NOMO-1 (cell line): ENCODE results near the gene NUTM2B.
"Not testable (repeated sequence)": the region's sequence is repeated elsewhere in the genome, so short reads cannot be mapped to it uniquely, and the experiment has no call there.

Experiments used
- DNase-seq, 2 experiments: peaks; one replicate each; lab custom pipeline; 2025; ENCODE audit not compliant: unreplicated experiment in 2 of 2; lab: John Stamatoyannopoulos, UW

The NUTM2B gene

DNA sequence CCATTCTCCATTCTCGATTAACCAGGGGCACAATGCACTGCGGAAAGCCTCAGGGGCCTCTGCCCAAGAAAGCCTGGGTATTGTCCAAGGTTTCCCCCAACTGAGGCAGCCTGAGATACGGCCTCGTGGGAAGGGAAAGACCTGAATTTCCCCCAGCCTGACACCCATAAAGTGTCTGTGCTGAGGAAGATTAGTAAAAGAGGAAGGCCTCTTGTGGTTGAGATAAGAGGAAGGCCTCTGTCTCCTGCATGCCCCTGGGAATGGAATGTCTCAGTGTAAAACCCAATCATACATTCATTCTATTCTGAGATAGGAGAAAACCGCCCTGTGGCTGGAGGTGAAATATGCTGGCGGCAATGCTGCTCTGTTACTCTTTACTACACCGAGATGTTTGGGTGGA is 41.8 kb downstream of the NUTM2B start:
- DNase-seq = not testable (repeated sequence)

DNA sequence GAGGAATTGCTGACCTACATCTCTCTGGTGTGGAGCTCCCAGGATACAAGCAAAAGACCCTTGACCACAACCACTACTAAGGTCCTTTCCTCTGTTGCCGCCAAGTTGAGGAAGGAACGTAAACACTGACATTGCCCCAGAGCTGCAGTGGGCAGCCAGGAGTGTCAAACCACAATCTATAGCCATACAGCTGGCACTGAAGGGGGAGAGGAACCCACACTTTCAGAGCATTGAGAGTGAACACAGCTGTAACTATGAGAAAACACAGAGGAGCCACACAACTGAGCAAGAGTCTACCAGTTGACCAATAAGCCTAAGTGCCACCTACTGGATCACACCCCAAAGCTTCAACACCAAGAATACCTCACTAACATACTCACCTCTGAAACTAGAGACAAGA is 45.5 kb downstream of the NUTM2B start:
- not testable (repeated sequence) for DNase-seq

DNA sequence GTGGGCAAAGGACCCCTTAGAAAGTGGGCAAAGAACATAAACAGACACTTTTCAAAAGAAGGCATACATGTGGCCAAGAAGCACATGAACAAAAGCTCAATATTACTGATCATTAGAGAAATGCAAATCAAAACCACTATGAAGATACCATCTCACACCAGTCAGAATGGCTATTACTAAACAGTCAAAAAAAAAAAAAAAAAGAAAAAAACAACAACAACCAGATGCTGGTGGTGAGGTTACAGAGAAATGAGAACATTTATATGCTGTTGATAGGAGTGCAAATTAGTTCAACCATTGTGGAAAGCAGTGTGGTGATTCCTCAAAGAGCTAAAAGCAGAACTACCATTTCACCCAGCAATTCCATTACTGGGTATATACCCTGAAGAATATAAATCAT is 50.6 kb downstream of the NUTM2B start:
- DNase-seq = not testable (repeated sequence)

DNA sequence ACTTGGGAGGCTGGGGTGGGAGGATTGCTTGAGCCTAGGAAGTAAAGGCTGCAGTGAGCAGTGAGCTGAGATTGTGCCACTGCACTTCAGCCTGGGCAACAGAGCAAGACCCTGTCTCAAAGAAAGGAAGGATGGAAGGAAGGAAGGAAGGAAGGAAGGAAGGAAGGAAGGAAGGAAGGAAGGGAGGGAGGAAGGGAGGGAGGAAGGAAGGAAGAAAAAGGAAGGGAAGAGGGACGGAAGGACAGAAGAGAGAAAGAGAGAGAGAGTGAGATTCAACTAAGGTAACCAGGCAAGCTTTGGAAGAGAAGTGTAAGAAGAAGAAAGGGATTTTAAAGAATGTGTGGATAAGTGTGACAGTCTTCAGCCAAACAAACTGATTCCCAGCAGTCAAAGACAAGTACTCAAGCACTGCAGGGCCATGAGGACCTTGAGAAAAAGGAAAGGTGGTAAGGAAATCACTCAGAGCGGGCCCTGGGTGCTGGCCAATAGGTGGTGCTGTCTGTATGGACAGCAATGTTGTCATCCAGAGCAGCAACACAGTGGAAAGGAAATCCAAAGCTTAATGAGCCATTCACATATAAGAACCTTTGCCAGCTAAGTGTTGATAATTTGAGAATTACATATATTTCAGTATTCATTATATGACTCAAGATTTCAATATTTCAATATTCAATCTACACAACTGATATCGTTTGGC is 55.4 kb downstream of the NUTM2B start:
- not testable (repeated sequence) for DNase-seq
